HG03457 (cell line): ENCODE measurements around the gene VMAC.

Source experiments
- ATAC-seq: cut with Tn5 transposase; IDR thresholded peaks from one replicate; pipeline ENCODE4 v1.9.1; 2021; ENCODE audit warnings: moderate number of reproducible peaks; ENCODE audit not compliant: unreplicated experiment

The VMAC gene

DNA sequence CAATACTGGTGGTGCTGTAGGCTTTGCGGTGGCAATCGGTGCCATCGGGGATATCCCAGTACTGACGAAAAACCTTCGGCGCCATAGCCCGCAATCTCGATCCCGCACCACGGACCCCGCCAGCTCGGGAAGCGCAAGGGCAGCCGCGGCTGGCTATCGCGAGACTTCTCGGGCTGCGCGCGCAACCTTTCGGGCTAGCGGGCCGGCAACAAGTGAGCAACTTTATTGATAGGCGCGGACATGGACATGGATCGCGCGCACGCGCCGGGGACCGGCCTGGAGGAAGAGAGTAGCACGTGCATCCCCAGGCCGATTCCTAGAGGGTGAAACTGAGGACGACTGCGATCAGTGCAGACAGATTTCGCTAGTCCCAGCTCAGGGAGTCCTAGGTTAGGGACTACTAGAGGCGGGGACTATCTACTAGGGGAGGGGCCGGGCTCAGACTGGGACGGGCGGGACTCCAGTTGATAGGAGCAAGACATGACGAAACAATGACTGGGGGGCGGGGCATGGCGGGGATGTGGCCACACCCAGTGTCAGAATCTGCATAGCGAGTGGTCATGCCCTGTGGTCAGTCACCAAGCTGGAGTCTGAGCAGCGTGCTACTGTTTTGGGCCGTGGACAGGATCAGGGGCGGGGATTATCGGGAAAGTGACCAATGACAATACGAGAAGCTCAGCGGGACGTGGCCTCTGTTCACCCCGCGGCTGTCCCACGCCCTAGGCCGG, 884 bp upstream of the VMAC start, which contains the start of gene NDUFA11:
NDUFA11 (minus strand) TSS at position 167 of the 728 bp plus-strand sequence; CDS start at position 85, 82 bp downstream.
- ATAC-seq, result peak; percentile 23

GRCh38 chr19:5905114-5905778, 574 bp downstream of the VMAC start:
- no peak for ATAC-seq

DNA sequence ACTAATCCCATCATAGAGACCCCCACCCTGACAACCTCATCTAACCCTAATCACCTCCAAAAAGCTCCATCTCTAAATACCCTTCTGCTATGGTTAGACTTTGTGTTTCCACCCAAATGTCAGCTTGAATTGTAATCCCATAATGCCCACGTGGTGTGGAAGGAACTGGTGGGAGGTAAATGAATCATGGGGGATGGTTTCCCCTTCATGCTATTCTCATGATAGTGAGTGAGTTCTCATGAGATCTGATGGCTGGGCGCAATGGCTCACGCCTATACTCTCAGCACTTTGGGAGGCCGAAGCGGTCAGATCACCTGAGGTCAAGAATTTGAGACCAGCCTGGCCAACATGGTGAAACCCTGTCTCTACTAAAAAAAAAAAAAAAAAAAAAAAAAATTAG, 2.6 kb downstream of the VMAC start:
- ATAC-seq, result no peak

DNA sequence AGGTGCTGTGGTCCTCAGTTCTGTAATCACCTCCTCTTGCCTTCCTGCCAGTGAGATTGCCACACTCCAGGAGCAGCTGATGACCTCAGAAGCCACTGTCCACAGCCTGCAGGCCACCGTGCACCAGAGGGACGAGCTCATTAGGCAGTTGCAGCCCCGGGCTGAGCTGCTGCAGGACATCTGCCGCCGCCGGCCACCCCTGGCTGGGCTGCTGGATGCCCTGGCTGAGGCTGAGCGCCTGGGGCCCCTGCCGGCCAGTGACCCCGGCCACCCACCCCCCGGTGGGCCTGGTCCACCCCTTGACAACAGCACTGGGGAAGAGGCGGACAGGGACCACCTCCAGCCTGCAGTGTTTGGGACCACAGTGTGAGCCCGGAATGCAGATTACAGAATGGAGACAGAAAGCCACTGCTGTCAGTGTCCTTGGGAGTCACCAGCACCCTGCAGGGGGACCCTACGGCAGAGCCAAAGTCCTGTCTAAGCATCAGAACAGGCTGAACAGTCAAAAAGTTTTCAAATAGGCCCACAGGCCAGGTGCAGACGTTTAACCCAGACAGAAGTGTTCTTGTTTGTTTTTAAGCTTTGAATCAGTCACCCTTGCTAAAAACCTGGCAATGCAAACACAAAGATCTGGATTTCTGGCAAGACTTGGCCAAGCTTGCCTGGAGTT, 4.2 kb downstream of the VMAC start:
- ATAC-seq, result no peak

DNA sequence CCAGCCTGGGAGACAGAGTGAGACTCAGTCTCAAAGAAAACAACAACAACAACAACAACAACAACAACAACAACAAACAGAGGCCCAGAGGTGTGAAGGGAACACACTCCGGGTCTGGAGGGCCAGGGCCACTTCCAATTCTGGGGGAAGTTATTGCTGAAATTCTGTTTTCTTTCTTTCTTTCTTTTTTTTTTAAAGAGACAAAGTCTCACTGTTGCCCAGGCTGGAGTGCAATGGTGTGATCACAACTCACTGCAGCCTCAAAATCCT, 5.9 kb downstream of the VMAC start:
- ATAC-seq, result no peak

DNA sequence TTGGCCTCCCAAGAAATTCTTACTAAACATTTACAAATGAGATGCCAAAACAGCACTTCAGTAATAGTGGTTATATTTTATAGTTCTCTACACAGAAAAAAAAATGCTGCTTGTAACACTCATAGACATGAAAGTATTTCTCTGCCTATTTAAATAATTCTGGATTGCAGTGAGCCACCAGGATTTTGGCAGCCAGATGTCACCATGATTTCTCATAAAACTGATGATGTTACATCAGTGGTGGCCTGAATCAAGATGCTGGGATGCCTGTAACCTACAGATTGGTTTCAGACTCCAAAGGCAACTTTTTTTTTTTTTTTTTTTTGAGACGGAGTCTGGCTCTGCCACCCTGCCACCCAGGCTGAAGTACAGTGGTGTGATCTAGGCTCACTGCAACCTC, 6.7 kb downstream of the VMAC start:
- ATAC-seq, result no peak

DNA sequence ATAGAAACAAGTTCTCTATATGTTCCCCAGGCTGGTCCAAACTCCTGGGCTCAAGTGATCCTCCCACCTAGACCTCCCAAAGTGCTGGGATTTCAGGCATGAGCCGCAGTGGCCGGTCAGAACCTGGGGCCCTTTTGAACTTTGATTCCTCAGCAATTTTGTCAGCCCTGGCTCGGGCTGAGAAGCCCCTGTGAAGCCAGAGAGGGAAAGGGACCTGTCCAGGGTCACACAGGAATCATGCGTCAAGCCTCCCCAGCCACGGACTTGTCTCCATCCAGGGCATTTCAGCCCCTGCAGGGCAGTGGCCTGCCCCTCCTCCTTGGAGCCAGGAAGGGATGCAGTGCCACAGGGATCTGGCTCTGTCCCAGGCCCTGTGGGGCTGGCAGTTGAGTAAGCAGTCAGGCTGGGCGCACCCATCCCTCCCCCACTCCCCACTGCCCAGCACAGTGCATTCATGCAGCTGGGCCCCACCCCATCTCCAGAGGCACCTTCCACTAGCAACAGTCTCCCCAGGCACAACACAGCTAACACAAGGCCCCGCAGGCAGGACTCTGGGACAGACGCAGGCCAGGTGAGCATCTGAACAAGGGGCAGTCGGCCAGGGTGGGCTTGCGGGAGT, 9.2 kb downstream of the VMAC start, which contains the start of gene CAPS:
CAPS (plus strand) TSS at position 516 of the 619 bp plus-strand sequence. CDS start 153 bp downstream, outside the sequence.
- no peak for ATAC-seq

- no peak for ATAC-seq
Observed at GRCh38 chr19:5914358-5914774, 9.7 kb downstream of the VMAC start.

DNA sequence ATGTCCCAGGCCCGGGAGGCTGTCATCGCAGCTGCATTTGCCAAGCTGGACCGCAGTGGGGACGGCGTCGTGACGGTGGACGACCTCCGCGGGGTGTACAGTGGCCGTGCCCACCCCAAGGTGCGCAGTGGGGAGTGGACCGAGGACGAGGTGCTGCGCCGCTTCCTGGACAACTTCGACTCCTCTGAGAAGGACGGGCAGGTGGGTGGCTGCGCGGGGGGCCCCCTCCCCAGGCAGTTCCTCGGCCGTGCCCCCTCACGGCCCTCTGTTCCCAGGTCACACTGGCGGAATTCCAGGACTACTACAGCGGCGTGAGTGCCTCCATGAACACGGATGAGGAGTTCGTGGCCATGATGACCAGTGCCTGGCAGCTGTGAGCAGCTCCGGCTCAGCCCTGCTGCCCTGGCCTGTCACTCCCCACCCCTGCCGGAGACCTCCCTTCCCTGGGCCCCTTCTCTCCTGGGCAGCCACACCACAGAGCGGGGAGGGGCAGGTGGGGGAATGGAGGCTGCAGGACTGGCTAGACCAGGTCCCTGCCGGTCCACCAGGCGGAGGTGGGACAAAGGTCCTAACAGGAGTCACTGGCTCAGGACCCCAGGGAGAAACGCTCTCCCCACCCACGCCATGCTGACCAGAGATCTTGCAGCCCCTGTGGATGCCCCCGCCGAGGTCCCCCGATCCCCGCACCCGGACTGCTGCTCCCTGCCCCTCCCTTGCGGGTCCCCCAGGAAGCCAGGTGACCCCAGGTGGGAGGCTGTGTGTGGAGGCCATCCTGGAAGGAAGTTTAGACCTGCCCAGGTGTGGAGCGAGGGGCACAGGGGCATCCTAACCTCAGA, 10.5 kb downstream of the VMAC start:
- ATAC-seq, result no peak

DNA sequence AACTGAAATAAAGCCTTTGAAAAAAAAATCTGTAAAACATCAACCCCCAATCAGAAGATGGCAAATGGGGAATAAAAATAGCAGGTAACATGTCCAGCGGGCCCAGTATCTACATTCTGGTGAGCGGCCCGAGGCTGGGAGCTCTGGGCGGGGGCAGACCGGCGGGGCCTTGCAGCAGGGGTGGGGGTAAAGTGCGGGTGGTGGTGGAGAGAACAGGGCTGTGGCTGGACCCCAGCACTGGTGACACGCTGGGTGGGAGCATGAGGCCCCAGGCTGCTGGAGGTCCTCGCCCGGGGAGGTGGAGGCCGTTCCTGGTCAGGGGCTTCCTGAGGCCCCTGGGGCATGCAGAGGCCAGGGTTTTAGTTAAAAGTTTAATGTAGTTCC, 11.1 kb downstream of the VMAC start:
- no peak for ATAC-seq

DNA sequence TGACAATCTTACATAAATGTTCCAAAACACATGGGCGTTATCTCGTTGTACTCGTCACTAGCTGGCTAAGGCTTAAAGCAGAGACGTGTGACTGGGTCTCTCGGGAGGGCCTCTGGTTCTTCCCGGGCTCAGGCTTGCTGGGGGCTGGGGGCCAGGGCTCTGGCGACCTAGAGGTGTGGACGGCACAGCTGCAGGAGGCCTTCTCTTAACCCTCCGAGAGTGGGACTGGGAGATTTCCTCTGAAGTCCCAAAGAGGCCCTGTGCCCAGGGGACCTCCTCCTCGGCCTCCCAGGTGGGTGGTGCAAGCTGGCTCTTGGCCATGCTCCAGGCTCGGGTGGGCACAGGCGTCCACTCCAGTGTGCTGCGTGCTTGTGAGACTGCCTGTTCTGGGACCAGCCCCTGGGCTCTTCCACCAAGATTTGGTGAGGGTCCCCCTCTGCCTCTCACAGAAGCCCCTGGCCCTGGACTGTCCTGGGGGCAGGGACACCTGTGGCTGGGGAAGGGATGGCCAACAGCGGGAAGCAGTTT, 11.6 kb downstream of the VMAC start:
- ATAC-seq, result no peak

- no peak for ATAC-seq
Observed at GRCh38 chr19:5917431-5918107, 12.9 kb downstream of the VMAC start.

DNA sequence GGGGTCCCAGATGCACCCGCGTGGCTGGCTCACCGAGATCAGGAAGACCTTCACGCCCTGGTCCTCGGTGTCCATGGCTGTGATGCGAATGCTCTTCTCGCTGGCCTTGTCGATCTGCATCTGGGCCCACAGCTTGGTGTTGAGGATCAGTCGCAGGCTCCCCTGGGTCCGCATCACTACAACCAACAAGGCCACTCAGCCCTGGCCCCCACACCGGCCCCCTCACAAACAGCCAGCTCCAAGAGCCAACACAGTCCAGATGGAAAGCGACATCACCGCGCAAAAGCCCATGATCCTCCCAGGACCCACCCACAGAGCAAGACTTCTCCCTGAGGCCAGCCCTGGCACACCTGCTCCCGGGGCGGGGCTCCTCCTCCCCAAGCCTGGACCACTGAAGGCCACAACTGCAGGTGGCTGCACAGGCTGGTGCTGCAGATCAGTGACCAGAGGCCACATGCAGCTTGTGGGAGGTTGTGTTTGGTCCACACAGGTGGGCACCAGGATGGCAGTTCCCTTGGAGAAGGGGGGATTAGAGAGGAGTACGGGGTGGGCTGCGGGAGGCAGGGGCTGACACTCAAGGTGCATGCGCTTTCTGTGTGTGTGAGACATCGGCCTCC, 13.9 kb downstream of the VMAC start:
- no peak for ATAC-seq

GRCh38 chr19:5921516-5922160, 17.0 kb downstream of the VMAC start:
- ATAC-seq, result no peak

- ATAC-seq, result no peak
Observed at GRCh38 chr19:5922161-5922545, 17.5 kb downstream of the VMAC start.

DNA sequence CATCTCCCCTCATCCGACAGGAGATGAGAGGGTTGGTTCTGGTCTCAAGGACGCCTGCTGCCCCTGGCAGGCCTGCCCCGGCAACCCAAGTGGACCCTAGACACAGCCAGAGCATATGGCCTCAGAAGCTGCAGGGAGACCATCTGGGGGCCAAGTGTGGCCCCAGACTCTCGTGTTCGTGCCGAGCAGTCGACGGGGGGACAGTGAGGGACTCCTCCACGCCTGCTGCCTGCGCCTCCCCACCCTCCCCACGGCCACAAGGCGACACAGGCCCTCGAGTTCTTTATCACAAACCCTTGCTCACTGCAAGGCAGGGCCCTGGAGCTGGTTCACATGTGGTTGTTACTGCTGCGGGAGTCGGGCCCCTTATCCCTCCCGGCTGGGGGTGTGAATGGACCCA, 18.7 kb downstream of the VMAC start:
- ATAC-seq, result no peak

DNA sequence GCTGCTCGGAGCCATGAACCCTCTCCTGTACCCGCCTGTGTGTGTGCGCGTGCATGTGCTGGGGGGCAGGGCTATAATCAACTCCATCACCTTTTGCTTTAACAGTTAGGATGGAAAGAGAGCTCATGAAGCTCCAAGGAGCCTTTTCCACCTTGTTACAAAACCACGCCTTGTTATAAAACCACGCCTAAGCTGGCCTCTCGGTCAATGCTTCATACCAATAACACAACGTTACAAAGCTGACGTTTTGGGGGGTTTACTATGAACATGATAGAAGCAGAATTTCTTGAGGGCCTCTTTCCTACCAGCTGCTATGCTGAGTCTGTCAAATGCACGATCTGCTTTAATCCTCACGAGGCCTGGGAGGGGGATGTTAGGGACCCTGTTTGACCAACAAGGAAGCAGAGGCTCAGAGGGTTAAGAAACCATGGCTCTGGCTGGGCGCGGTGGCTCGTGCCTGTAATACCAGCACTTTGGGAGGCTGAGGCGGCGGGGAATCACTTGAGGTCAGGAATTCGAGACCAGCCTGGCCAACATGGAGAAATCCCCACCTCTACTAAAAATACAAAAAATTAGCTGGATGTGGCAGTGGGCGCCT, 21.3 kb downstream of the VMAC start:
- ATAC-seq, result no peak

DNA sequence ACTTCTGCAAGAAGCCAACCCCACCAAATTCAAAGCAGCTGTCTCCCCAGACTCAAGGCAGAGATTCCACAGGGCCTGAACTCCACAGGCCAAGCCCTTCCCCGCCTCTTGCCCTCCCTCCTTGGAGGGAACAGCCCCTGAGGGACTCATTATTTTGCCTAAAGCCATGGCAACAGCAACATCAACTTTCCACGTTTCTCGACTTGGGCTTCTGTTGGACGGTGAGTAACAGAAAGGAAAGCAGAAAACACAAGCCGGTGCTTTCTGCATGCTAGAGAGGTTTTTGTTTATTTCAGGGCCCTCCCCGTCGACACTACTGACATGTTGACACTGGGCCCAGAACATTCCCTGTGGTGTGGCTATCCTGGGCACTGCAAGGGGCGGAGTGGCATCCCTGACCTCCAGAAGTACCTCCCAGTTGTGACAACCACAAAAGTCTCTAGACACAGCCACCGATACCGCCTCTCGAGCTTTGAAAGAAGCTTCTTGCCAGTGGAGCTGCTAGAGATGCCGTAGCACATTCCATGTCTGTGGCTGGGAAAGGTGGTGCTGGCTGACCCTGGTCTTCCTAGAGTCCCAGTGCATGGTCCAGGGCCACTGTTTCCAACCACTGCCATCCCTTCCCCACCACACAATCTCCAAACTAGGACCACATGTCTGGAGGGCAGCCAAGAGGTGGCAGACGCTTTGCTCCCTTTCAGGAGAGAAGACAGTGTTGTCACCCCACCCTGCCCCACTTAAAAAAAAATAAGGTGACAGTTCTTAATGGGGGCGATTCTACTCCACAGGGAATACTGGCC, 22.2 kb downstream of the VMAC start:
- ATAC-seq, result no peak
